ENCODE data around the gene CCN2.

DNA sequence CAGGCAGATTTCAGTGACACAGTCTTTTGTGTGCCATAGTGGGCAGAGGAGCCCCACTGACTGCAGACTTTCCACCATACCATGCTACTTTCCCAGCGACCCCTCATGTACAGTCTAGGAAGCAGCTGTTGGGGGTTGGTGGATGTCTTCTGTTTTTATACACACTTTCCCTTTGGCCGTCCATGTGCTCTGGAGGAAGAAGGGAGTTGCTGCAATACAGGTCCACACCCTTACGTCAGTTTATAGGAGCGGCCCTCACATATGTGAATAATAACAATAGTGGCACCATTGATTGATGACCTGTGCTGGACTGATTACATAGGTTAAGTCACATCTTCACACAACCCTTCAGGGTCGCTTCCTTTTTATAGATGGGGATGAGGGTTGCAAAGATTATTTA is 17.5 kb upstream of the CCN2 start:
- TF ChIP-seq HDGF (IDR thresholded peaks at IDR 0.05; ENCODE audit: borderline replicate concordance) (no peak), NFRKB (IDR thresholded peaks at IDR 0.05) (no peak), ARNT (IDR thresholded peaks at IDR 0.05) (no peak), TARDBP (IDR thresholded peaks at IDR 0.05) (no peak), FOXM1 (IDR thresholded peaks at IDR 0.05; ENCODE audit: borderline replicate concordance) (no peak), SP1 (IDR thresholded peaks at IDR 0.05) (no peak)

All from HEK293T (cell line).